GM19239 (cell line): ENCODE data around the gene BBIP1.
A peak's percentile ranks its signal among the peaks of the same experiment; 100 is the strongest.
"Not testable (repeated sequence)": the region's sequence is repeated elsewhere in the genome, so short reads cannot be mapped to it uniquely, and the experiment has no call there.

Experiments
- DNase-seq: peaks from one replicate; pipeline ENCODE4 v3.0.0; 2011; ENCODE audit warnings: low spot score; ENCODE audit not compliant: insufficient read length
- FAIRE-seq: peaks from 2 replicates; lab custom pipeline; 2011; peaks lifted over from hg19 to GRCh38; lab: Jason Lieb, UNC

BBIP1 gene

DNA sequence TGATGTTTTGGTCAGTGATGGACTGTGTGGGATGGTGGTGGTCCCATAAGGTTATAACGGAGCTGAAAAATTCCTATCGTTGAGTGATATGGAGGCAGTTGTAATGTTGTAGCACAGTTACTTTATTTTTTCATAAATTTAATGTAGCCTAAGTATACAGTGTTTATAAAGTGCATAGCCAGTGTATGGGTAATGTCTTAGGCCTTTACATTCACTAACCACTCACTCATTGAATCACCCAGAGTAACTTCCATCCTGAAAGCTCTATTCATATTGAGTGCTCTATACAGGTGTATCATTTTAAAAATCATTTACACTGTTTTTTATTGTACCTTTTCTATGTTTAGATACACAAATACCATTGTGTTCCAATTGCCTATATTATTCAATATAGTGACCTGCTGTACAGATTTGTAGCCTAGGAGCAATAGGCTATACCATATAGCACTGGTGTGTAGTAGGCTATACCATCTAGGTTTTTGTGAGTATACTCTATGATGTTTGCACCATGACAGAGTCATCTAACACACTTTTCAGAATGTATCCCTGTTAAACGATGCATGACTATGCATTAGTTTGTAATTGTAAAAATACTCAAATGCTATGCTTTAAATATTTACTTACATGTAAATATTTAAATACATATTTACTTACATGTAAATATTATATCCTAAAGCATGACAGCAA lies 26.2 kb downstream of the BBIP1 start:
- FAIRE-seq: no peak

GRCh38 chr10:110887560-110887959 lies 31.4 kb downstream of the BBIP1 start:
- FAIRE-seq (no peak), DNase-seq (no peak)

More for the DNA sequence above, 26.2 kb downstream of the BBIP1 start:
- no peak for DNase-seq

- FAIRE-seq (peak; percentile 57), DNase-seq (no peak)
Measured at GRCh38 chr10:110885932-110886674, 32.9 kb downstream of the BBIP1 start.

DNA sequence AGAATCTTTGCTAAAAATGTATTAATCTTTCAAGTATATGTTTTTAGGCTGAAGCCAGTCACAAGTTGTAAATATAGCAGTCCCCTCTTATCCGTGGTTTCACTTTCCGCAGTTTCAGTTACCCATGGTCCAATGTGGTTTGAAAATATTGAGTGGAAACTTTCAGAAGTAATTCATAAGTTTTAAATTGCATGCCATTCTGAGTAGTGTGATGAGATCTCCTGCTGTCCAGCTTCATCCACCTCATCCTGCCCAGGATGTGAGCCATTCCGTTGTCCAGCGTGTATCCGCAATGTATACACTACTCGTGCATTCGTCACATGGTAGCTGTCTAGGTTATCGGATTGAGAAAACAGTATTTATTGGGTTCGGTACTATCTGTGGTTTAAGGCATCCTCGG lies 35.1 kb downstream of the BBIP1 start:
- DNase-seq: no peak
- peak; percentile 8 for FAIRE-seq

GRCh38 chr10:110881905-110882304 lies 37.1 kb downstream of the BBIP1 start:
- DNase-seq (no peak), FAIRE-seq (no peak)

GRCh38 chr10:110881247-110881646 lies 37.7 kb downstream of the BBIP1 start:
- DNase-seq (no peak), FAIRE-seq (no peak)

DNA sequence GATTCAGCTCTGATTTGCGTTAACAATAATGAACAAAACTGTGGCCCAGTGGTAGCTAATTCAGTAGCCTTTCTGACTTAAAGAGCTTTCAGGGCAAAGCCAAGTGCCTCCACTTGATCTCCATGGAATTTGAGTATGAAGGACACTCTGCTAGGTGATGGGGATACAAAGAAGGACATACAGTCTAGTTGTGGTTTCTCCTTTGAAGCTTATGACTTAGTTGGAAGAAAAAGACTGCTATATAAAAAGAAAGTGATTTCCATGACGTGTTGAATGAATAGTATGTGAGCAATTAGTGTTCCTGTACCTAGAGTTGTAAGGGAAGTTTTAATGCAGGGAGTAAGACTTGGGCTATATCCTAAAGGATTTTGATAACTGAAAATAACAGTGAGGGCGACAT lies 39.0 kb downstream of the BBIP1 start:
- no peak for FAIRE-seq
- DNase-seq: no peak

GRCh38 chr10:110876788-110877187 lies 42.2 kb downstream of the BBIP1 start:
- no peak for DNase-seq
- no peak for FAIRE-seq

DNA sequence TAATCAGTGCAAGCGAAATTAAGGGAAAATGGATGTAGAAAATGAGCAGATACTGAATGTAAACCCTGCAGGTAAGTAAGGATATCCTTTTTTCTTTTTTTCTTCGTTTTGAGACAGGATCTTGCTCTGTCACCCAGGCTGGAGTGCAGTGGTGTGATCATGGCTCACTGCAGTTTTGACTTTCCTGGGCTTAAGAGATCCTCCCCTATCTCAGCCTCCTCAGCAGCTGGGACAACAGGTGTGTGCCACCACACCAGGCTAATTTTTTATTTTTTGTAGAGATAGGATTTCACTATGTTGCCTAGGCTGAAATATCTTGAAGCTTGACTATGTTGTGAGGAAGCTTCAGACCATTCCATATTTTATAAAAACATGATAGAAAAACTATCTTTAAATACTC lies 43.0 kb downstream of the BBIP1 start:
- no peak for DNase-seq

DNA sequence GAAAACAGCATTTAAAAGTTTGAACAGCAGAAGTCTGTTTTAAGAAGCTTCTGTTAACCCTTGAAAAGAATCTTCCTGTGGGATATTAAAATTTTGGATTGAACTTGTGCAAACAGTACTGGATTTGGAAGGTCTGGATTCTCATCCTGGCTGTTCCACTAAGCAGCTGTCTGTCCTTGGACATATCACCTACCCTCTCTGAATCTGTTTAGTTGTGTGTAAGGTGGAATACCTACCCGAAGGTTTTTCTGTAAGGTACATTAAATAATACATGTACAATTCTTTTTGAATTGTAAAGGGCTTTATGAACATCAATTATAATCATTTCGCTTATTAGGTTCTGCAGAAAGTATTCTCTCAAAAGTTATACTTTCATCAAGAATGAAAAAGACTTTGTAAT lies 45.0 kb downstream of the BBIP1 start:
- FAIRE-seq (peak; percentile 88), DNase-seq (no peak)

More for the DNA sequence above, 43.0 kb downstream of the BBIP1 start:
- peak; percentile 40 for FAIRE-seq

DNA sequence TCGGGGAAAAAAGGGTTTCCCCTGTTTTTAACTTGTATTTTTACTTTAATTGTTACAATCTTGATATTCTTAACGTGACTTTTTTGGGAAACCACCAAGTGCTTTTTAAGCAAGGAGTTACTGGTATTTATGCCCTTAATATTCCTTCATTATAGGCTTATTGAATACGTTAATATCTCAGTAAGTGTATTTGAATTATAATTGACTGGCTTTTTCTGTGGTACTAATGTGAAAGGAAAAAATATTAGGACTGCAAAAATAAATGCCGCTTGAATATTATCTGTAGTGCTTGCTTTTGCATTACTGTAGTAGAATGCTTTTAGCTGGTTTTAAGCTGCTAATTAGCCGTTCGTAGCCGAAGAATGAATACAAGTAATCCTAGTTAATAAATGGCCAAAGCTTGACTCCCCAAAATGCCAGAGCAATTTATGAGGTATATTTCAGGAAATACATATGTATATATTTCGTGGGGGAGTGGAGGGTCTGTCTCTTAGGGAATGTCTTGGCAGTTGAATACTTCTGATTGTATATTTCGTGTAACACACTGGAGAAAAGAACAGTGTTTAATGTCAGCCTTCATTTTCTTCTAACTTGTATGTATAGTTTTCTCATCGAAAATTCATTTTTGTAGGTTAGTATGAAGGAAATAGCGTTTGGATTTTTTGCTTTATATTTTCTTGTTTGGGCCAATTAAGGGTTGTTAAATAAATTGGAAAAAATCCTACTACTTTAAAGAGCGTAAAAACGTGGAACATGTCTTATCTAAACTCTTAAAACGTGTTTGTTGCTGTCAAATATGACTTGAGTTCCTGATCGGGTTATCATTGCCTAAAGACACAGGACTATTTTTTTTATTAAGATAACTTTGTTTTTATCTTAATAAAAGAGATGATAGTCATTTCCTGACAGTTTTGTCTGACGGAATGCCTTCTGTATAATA lies 45.7 kb downstream of the BBIP1 start:
- FAIRE-seq (no peak), DNase-seq (no peak)

DNA sequence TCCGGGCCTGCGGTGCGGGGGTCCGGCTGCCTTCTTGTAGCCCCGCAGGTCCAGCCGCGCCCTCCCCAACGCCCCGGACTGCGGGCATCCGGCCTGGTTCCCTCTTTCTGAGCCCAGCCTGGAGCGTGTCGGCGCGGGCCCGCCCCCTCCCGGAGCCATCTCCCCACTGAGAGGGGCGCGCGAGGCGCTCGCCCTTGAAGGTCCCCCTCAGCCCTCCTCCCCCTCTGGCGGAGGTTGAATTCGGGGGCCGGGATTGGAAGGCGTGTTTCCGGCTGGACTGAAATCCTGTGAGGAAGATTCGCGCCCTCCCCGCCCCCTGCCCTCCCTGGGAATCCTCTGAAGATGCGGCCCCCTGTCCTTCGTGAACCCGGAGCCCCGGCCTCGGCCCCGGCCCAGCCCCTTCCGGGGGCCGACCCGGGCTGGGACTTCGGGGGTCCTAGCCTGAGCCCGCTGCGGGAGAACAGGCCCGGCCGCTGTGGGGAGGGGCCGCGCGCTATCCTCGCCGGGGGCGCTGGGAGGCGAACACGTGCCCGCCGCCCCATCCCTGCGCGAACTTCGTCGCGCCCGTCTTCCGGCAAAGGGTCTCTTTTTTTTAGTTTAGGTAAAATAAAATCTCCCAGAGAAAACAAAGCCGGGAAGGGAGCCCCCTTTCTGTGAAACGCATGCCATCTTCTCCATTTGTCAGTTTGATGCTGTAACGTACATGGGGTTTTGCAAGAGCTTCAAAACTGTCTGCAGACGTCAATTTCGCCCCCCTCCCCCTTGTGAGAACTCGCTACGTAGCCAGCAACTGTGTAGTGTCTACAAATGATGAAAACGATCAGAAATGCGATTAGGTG lies 46.6 kb downstream of the BBIP1 start:
- DNase-seq (no peak), FAIRE-seq (peak; percentile 87)

DNA sequence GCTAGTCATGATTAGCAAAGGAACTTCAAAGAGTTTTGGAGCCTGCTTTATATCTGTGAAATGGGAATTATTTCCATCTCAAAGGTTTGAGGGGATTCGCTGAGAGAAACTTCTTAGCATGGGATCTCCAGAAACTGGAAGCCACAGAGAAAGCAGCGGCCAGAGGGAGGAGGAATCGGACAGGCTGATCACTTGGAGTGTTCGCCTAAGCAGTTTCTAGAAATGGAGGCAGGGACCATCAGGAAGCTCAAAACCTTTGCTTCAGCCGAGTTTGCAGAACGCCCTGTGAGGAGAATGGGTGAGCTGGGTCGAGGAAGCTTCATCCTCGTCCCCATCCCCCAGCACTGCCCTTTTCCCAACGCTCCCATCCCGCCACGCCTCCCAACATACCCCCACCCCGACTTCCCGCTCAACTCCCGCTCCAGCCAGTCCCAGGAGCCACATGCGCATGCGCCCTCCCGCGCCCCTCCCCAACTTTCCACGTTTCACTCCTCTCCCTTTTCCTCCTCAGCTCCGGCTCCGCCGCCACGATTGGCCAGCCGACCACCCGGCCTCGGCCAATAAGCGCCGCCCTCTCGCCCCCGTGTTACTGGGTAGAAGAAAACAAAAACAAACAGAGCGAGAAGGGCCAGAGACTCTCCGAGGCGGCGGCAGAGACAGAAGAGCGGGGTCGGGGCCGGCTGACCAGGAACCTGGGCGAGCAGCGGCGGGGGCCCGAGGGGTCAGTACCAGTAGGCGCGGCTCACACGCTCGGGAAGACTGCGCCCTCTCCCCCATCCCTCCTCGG lies 47.5 kb downstream of the BBIP1 start, which contains the start of gene PDCD4:
PDCD4 (plus strand) TSS at position 631 of the 787 bp plus-strand sequence. CDS start 4,100 bp downstream, outside the sequence.
- DNase-seq (peak; percentile 40), FAIRE-seq (peak; percentile 95)

DNA sequence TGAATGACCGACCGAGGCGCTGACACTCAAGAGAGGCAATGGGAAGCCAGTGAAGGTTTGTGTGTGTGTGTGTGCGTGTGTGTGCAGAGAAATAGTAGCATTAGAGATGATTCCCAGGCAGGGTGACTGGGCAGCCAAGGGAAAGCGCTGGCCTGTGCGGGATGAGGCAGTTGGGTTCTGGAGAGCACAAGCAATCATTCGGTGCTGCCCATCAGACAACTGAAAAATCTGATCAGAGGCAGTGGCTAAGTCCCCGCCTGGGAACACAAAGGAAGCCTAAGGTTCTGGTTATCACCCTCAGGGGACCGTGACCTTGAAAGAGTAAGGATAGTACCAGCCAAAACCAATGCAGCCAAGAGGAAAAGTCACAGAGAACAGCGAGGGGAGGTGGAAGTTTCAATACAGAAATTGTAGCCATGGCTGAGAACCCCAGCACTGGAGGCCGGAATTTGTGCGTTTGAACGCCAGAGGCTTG lies 48.1 kb downstream of the BBIP1 start:
- DNase-seq (no peak), FAIRE-seq (no peak)

- peak; percentile 93 for FAIRE-seq
- no peak for DNase-seq
Measured at GRCh38 chr10:110868981-110869380, 50.0 kb downstream of the BBIP1 start.

- DNase-seq (no peak), FAIRE-seq (peak; percentile 23)
Measured at GRCh38 chr10:110867807-110868465, 51.0 kb downstream of the BBIP1 start.

DNA sequence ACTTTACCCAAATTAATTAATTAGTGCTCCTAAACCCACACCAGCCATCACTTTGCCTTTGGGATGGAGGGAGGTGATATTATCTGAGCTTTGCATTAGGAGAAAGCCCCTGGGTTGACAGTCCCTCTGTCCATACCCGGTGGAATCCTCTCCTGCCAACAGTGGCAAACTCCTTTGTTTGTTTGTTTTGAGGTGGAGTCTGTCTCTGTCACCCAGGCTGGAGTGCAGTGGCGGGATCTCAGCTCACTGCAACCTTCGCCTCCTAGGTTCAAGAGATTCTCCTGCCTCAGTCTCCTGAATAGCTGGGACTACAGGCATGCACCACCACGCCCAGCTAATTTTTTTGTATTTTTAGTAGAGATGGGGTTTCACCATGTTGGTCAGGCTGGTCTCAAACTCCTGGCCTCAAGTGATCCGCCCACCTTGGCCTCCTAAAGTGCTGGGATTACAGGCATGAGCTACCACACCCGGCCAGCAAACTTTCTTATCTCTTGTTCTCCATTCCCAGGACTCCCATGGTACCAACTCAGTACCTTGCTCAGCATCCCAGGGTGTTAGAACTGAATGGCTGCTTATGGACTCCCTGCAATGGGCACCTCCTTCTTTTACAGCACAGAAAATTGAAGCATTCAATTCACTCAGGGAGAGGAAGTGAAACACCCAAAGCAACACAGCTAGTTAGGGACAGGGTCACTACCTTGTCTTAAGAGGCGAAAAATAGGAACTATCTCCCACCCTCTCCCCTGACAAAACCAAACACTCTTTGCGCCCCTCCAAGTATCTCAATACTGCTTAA lies 51.8 kb downstream of the BBIP1 start:
- DNase-seq: not testable (repeated sequence)
- FAIRE-seq: peak; percentile 96
